Choroid plexus epithelial cell (primary cell): ENCODE data around the gene CEP131.
"Not testable (repeated sequence)": the region's sequence is repeated elsewhere in the genome, so short reads cannot be mapped to it uniquely, and the experiment has no call there.

Experiments
- DNase-seq: peaks from one replicate; pipeline ENCODE4 v3.0.0-alpha.2; 2010; ENCODE audit warnings: low read depth
- H3K4me3 ChIP-seq: 2 replicates; pipeline ENCODE4 v1.5.1; 2011; ENCODE audit warnings: low read depth, mild to moderate bottlenecking, control low read depth, low read length, moderate library complexity
- CTCF ChIP-seq: conservative IDR thresholded peaks from 2 replicates; pipeline ENCODE4 v1.5.1; 2011; ENCODE audit warnings: low read depth, mild to moderate bottlenecking, control low read depth, inconsistent platforms, low read length, moderate library complexity

CEP131 gene

GRCh38 chr17:81157848-81158687 lies 64.7 kb downstream of the CEP131 start:
- TF ChIP-seq CTCF = no peak
- no peak overlapping the region for H3K4me3 ChIP-seq

GRCh38 chr17:81156866-81157805 lies 65.6 kb downstream of the CEP131 start:
- TF ChIP-seq CTCF = no peak
- no peak overlapping the region for H3K4me3 ChIP-seq
- no peak for DNase-seq

More at GRCh38 chr17:81157848-81158687, 64.7 kb downstream of the CEP131 start:
- no peak for DNase-seq

DNA sequence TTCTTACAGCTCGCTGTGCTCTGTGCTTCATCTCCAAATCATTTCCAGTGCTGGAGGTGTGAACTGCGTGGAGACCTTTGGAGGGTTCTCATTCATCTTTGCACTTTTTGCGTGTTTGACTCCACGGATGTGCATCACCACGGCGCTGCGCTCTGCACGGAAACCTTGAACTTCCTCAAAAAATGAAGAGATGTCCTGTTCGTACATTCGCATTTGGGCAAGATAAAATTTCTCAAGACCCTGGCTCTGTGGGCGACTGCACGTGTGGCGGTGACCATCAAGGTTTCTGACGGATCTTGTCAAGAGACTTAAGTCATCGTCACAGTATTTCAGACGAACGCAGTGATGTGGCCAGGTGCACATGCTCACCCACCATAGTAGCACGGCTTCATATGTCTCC lies 67.8 kb downstream of the CEP131 start:
- DNase-seq = no peak
- no peak for TF ChIP-seq CTCF

DNA sequence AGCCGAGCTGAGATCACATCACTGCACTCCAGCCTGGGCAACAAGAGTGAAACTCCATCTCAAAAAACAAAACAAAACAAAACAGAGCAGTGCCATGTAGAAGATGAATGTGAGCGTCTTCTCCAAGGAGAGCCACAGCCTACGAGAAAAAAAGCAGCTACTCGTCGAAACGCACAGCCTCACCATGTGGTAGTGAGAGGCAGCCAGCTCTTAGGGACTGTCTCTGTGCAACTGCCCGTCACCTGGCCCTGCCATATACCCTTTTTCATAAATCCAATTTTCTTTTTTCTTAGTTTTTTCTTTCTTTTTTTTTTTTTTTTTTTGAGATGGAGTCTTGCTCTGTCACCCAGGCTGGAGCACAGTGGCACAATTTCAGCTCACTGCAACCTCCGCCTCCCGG lies 68.7 kb downstream of the CEP131 start:
- H3K4me3 ChIP-seq, DNase-seq: not testable (repeated sequence)

More for the DNA sequence above, 67.8 kb downstream of the CEP131 start:
- no peak overlapping the region for H3K4me3 ChIP-seq

- no peak for TF ChIP-seq CTCF
- no peak overlapping the region for H3K4me3 ChIP-seq
- peak; percentile 72 for DNase-seq
Observed at GRCh38 chr17:81153340-81153803, 69.4 kb downstream of the CEP131 start.

GRCh38 chr17:81152288-81152828 lies 70.4 kb downstream of the CEP131 start:
- TF ChIP-seq CTCF = no peak
- DNase-seq = no peak
- H3K4me3 ChIP-seq = no peak overlapping the region

- no peak for TF ChIP-seq CTCF
- DNase-seq = no peak
- no peak overlapping the region for H3K4me3 ChIP-seq
Observed at GRCh38 chr17:81151278-81151677, 71.5 kb downstream of the CEP131 start.
